GM19193 (cell line): Measurements from ENCODE around the gene EIF5A.
A peak's percentile ranks its signal among the peaks of the same experiment; 100 is the strongest.

Source experiments
- POLR2A ChIP-seq: IDR thresholded peaks from 4 replicates; pipeline ENCODE4 v1.6.1; 2011; ENCODE audit not compliant: insufficient read depth, insufficient read length; ENCODE audit errors: extremely low read depth

EIF5A gene

DNA sequence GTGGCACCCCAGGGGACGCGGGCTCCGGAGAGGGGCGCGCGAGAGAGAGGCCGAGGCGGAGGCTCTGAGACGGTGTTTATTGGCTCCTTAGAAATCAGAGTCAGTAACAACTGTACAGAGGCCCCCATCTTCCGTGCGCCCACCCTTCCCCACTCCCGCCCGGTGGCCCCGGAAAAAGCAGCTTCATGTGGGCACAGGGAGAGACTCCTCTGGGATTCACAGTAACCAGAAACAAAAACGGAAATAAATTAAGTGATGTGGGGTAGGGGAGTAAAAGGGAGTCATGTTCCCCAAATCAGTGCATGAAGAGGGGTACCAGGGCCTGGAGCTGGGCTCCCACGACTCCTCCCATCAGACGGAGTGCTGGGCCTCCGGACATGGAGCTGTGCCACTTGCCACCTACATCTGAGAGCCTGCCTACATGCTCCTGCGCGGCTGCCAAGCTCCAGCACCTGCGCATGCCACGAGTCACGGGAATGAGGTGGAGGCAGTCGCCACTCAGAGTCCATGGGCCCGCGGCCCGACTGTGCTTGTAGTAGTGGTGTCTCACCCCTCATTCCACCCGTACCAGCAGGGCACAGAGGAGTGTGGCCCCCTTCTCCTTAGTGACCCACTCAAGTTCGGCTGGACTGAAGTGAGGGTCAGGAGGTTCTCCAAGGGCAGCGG lies 8.3 kb downstream of the EIF5A start:
- no peak for TF ChIP-seq POLR2A

DNA sequence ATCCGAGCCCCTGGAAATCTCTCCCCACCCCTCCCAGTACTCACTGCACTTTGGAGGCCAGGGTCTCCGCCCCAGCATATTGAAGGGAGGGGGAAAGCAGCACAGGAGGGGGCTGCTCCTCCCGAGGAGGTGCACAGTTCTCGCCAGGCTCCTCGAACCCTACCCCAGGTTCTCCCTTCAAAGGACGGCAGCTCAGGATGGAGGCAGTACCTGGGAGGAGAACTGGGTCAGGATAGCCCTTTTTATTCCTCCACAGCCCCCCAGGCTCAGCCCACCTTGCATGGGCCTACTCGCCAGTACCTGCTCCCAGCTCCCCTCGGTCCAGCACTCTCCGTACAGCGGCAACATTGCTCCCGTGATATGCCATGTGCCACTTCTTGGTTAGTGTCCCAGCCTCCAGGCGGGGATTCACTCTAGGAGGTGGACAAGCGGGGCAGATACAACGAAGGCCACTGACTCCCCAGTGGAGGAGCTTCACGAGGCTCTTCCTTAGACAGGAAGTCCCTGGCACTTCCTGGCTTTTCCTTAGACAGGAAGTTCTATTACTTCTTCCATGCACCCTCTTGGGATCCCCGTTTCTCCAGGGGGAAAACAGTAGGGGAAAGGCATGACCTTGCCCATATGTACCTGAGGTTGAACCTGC lies 9.9 kb downstream of the EIF5A start:
- no peak for TF ChIP-seq POLR2A

DNA sequence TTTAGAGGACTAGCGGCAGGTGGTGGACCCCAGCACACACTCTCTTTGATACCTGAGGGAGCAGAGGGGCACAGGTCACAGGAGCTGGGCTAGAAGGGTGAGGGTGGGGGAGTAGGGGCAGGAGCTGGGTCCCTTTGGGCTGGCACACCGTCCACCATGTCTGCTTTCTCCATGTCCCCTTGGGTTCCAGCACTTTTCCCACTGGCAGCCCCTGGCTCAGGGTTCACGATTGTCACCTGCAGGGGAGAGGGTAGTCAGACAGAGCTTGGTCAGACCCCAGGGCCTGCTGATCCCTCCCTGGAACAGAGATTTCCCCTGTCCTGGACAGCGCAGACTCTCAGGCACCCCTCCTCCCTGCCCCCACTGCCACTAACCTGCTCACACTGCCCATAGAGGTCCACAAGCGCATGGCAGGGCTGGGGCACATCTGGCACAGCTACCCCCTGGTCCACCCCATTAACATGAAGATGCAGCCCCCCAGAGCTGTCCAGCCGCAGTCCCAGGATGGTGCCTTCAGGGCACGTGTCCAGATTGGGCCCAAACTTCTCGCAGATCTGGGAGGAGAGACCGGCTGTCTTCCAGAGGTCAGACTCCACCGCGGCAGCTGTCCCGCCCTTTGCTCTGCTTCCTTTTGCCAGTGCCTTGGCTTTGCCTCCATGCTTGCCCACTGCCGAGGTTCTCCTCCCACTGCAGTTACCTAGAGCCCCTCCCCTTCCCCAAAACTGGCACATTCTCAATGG lies 10.9 kb downstream of the EIF5A start:
- TF ChIP-seq POLR2A = no peak

- no peak for TF ChIP-seq POLR2A
Measured at GRCh38 chr17:7321466-7321865, 14.0 kb downstream of the EIF5A start.

GRCh38 chr17:7322520-7323194 lies 15.2 kb downstream of the EIF5A start:
- no peak for TF ChIP-seq POLR2A

- no peak for TF ChIP-seq POLR2A
Measured at GRCh38 chr17:7323731-7324437, 16.5 kb downstream of the EIF5A start.

GRCh38 chr17:7324438-7324779 lies 17.0 kb downstream of the EIF5A start:
- no peak for TF ChIP-seq POLR2A

GRCh38 chr17:7325031-7325528 lies 17.7 kb downstream of the EIF5A start:
- TF ChIP-seq POLR2A = no peak

DNA sequence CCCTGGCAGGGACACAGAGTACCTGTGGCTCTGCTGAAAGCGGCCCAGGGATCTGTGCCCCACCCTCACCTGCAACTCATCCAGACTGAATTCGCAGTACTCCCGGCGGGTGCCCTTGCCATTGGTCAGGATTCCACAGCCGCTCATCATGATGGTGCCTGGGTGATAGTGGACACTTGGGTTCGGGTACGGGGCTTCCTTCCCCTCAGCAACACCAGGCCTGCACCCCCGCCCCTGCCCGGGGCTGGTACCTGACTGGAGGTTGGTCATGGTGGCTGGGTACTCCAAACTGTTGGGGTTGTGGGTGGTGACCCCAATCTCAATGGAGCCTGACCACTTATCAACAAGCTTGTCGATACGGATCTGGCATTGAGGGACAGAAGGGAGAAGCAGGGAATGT lies 18.8 kb downstream of the EIF5A start:
- no peak for TF ChIP-seq POLR2A

DNA sequence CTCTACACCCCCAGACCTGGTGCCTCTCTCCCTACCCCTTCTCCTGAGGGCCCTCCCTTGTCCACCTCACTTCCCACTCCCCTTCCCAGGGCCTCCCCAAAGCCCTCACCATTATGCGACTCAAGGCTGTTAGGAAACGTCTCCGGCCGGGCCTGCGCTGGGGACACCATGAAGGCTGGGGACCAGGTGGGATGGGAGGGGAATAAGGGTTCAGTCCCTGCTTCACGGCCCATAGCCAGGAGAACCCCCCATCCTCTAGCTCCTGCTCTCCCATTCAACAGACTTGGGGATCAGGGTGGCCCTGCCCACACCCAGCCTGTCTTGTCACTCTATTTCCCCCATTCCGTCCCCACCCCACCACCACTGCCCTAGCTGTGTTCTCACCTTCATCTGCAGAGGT lies 19.6 kb downstream of the EIF5A start:
- no peak for TF ChIP-seq POLR2A

DNA sequence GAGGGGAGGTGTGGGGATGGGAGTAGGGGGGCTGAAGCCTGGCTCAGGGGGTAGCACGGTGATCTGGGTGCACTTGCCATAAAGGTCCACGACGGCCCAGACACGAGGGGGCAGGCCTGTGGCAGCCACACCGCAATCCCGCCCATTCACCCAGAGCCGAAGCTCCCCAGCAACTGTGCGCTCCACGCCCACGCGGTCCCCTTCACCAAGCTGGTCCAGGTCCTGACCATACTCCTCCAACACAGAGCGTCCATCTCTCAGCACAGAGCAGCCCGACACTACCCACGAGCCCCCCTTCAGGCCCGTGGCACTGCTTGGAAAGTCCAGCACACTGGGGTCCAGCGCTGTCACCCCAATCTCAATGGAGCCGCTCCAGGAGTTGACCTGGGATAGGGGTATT lies 20.1 kb downstream of the EIF5A start:
- TF ChIP-seq POLR2A = no peak

- no peak for TF ChIP-seq POLR2A
Measured at GRCh38 chr17:7328009-7328408, 20.6 kb downstream of the EIF5A start.

DNA sequence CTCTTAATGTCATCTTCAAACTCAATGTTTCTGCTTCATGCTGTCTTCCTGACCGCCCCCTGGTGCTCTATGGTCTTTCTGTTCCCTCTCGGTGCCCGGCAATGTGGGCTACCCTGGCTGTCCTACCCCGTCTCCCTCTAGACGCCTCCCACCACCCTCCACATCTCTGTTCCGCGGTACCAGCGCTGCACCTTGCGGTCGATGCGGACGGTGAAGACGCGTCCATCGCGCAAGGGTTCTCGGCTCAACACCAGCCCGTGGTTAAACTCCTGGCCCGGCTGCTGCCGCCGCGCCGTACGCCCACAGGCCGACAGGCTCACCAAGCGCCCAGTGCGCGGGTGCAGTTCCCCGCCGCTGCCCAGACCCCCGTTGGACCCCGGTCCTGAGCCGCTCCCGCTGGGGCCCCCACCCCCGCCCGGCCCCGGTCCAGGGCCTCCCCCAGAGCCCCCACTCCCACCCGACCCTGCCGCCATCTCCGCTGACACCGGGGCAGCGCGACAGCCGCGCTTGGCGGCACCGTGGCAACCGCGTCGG lies 21.5 kb downstream of the EIF5A start, which contains the start of gene NEURL4:
Gene NEURL4, minus strand, starts transcription at position 496 of the 534 bp plus-strand sequence. Its CDS starts 23 bp downstream, at position 473.
- TF ChIP-seq POLR2A = peak; percentile 48

DNA sequence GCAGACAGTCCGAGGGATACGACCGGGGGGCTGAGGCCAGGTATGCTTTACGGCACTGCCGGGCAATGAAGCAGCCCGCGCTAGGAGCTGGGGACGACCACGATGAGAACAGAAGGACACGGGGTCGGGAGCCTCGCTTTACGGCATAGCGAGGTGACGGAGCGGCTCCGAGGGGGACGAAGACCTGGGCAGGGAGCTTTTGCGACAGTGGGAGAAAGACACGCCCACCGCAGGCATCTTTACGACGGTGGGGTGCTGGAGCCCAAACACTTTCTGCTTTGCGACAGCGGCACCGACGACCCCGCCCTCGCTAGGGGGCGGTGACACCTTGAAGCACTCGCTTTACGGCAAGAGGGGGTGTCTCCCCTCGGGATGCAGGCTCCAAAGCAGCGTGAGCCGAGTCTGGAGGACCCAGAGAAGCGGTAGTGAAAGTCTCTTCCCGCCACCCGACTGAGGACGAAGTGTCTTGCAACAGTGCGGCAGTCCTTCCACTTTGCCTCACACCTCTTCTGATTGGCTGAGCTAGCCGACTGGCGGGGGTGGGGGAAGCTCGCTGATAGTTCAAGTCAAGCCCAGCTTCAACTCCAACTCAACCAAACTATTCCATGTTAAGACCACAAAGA lies 22.1 kb downstream of the EIF5A start:
- peak; percentile 75 for TF ChIP-seq POLR2A
